OCI-LY3 (cell line): Measurements from ENCODE around the gene CHRM2.

ENCODE experiments used
- CTCF ChIP-seq: fragments of 200-600, 300-600 bp; sonication (generic); IDR thresholded peaks from 2 replicates; pipeline ENCODE4 v1.5.1; 2014; ENCODE audit warnings: antibody characterized with exemption, low read length, low read depth
- EZH2phosphoT487 ChIP-seq: fragments of 200-600 bp; shearing (Covaris generic); IDR thresholded peaks from 2 replicates; pipeline ENCODE4 v1.6.1; 2018; ENCODE audit warnings: antibody characterized with exemption, mixed run types, low read depth

- TF ChIP-seq CTCF = no peak
- no peak for TF ChIP-seq EZH2phosphoT487
Measured at GRCh38 chr7:137009404-137009803, 141.0 kb downstream of the CHRM2 start.
